ENCODE measurements around the gene CCDC92B. TPM values are rescaled to one million over a fixed set of nuclear protein-coding genes. Genes with fewer than 3 reads are reported as not detected.

The CCDC92B gene
- total and polyA plus RNA-seq, 9 donors = 0.07 to 1.1 (median 0.18) TPM

DNA sequence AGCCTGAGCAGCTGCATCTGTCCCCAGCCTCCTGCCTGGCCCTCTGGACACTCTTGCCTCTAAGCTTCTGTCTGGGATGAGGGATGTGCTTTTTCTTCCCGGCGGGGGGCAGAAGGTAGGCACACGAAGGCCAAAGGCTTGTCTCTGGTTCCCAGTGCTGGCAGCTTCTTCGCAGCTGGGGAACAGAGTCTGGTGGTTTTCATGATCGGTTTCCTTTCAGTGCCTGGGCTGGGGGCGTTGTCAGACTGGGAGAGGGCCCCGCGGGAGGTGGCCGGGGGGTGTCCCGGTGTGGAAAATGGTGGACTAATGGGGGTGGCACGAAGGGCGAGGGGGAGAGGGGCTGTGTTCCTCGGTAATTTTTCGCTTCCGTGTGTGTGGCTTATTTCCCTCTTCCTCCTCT is 47.8 kb upstream of the CCDC92B start:
- H3K9me3 ChIP-seq = no peaks in the 10 kb centered on the region
- TF ChIP-seq EP300 (IDR thresholded peaks at IDR 0.05) (no peak), POLR2A (IDR thresholded peaks at IDR 0.05) (no peak)
- TF ChIP-seq, protein P1, sequence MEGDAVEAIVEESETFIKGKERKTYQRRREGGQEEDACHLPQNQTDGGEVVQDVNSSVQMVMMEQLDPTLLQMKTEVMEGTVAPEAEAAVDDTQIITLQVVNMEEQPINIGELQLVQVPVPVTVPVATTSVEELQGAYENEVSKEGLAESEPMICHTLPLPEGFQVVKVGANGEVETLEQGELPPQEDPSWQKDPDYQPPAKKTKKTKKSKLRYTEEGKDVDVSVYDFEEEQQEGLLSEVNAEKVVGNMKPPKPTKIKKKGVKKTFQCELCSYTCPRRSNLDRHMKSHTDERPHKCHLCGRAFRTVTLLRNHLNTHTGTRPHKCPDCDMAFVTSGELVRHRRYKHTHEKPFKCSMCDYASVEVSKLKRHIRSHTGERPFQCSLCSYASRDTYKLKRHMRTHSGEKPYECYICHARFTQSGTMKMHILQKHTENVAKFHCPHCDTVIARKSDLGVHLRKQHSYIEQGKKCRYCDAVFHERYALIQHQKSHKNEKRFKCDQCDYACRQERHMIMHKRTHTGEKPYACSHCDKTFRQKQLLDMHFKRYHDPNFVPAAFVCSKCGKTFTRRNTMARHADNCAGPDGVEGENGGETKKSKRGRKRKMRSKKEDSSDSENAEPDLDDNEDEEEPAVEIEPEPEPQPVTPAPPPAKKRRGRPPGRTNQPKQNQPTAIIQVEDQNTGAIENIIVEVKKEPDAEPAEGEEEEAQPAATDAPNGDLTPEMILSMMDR (IDR thresholded peaks at IDR 0.05) = no peak
- no peaks in the 10 kb centered on the region for H3K4me1 ChIP-seq (ENCODE audit: insufficient read depth)
- no peak for DNase-seq
- no peaks in the 10 kb centered on the region for H3K27me3 ChIP-seq
- H3K4me3 ChIP-seq = no peak overlapping the region
- 61 to 70% (median 61%) methylated on average over 15 of the region's 15 CpGs for WGBS, 3 donors
- intact Hi-C loops (cut with DNase I) = no loop called here
- no peaks in the 10 kb centered on the region for H3K36me3 ChIP-seq
- H3K27ac ChIP-seq = no peak overlapping the region

DNA sequence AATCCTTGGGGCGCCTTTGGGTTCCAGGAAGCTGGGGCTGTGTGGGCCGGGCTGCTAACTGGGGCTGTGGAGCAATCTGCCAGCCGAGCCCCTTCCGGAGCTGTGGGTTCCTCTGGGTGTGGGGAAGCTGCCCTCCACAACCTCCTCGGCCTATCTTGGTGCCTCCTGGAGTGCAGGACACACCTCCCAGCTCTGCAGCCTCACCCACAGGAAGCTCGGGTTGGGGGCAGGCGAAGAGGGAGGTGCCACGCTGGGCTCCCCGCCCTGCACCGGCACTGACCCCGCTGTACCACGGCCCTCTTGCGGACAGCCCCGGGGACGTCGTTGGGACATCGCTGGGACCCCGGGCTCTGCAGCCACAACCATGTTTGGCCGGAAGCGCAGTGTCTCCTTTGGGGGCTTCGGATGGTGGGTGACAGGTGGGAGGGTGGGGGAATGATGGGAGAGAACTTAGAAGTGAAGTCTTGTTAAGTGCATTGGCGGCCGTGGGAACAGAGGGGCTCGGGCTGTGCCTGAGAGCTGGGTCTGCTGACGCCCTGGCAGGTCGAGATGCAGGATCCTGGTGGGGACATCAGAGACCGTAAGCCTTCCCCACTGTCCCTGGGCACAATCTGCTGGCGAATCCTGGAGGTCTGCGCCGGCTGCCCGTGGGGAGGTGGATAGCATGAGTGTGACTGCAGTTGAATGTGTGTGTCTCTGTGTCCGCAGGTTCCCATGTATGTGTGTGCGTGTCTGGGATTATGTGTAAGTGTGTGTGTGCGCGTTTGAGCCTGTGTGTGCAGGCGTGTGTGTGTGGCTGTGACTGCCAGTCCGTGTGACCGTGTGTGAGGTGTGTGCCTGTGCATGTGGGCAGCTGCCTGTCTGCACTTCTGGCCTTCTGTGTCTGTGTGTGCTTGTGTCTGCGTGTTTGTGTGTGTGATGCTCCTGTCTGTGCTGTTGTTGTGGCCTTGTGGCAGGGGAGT is 47.0 kb upstream of the CCDC92B start, which contains the start of gene RAP1GAP2:
Gene RAP1GAP2 (plus strand): TSS at position 275 of the 962 bp plus-strand sequence. CDS start 90 bp downstream, at position 365.
- Histone ChIP-seq H3K4me3 (no peak within 1 kb of the TSS), H3K36me3 (no peaks in the 10 kb centered on the region), H3K27me3 (no peaks in the 10 kb centered on the region), H3K27ac (no peak within 1 kb of the TSS), H3K9me3 (no peaks in the 10 kb centered on the region), H3K4me1 (ENCODE audit: insufficient read depth) (no peaks in the 10 kb centered on the region)
- WGBS, 3 donors = 70 to 75% (median 71%) methylated on average over 38 to 39 of the region's 39 CpGs
- no peak for DNase-seq
- TF ChIP-seq, protein P1 (IDR thresholded peaks at IDR 0.05) = no peak
- TF ChIP-seq POLR2A (IDR thresholded peaks at IDR 0.05) (no peak), EP300 (IDR thresholded peaks at IDR 0.05) (no peak)
- intact Hi-C loops (cut with DNase I) = no loop called here

DNA sequence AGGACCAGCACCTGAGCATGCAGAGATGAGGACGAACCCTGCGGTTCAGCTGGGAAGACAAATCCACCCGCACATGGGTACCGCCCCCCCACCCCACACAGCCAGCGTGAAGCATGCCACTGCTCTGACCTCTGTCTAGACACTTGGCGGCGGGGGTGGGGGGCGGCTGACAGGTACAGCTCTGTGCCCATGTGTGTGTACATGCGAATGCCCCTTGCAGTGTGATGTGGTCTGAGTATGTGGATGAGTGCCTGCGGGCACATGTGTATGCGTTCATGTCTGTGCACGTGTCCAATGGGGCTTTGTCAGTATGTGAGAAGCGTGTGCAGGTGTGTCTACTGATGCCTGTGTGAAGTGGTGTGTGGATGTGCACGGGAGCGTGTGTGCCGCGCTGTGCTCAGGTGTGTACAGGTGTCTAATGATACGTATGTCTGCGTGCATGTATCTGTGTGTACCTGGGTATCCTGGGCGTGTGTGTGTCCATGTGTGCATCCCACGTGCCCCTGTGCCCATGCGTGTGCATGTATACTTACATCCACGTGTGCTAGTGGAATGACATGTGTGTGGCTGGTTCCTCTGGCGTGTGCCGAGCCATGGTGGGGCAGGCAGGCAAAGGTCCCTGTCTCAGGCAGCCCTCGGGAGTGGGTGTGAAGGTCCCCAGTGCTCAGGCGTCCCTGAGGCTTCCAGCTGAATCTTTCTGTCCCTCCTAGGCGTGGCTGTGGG is 46.1 kb upstream of the CCDC92B start:
- intact Hi-C loops (cut with DNase I) = no loop called here
- 77 to 83% (median 82%) methylated on average over 25 to 28 of the region's 28 CpGs for WGBS, 3 donors
- Histone ChIP-seq H3K9me3 (no peaks in the 10 kb centered on the region), H3K4me1 (ENCODE audit: insufficient read depth) (no peaks in the 10 kb centered on the region), H3K27ac (no peak overlapping the region), H3K27me3 (no peaks in the 10 kb centered on the region), H3K4me3 (no peak overlapping the region), H3K36me3 (no peaks in the 10 kb centered on the region)
- TF ChIP-seq POLR2A (IDR thresholded peaks at IDR 0.05) (no peak), EP300 (IDR thresholded peaks at IDR 0.05) (no peak)
- TF ChIP-seq, protein P1 (IDR thresholded peaks at IDR 0.05) = no peak
- no peak for DNase-seq

DNA sequence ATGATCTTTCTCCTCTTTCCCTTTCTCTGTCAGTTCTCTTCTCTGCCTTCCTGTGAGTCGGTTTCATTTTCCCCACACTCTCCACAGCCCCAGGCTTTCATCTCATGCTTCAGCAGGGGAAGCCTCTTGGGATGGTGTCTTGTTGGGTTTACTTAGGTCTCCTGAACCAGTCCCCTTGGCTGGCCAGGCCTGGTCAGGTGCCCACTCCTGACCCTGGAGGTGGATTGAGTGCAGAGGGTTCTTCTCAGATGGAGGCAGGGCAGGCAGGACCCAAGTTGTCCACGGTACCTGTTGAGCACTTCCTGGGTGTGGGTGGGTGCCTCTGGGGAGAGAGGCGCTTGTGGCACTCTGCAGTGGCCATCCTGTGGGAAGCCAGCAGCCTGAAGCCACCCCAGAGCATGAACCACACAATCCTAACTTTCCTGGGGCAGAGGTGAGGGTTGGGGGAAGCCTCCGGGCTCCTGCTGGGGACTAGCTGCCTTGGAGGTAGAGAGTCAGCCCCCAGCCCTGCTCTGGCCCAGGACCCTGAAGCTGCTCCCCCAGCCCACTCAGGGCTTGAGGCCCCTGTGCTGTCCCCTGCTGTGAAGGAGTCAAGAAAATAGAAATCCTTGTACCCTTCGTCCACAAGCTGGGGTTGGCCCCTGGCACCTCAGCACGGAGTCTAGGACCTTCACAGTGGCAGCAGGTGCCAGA is 44.8 kb upstream of the CCDC92B start:
- intact Hi-C loops (cut with DNase I) = no loop called here
- DNase-seq = no peak
- Histone ChIP-seq H3K4me1 (ENCODE audit: insufficient read depth) (no peaks in the 10 kb centered on the region), H3K4me3 (no peak overlapping the region), H3K27me3 (no peaks in the 10 kb centered on the region), H3K36me3 (no peaks in the 10 kb centered on the region), H3K27ac (no peak overlapping the region), H3K9me3 (no peaks in the 10 kb centered on the region)
- no peak for TF ChIP-seq EP300 (IDR thresholded peaks at IDR 0.05)
- no peak for TF ChIP-seq POLR2A (IDR thresholded peaks at IDR 0.05)
- TF ChIP-seq, protein P1 (IDR thresholded peaks at IDR 0.05) = no peak
- 76 to 82% (median 79%) methylated on average over 6 of the region's 6 CpGs for WGBS, 3 donors

All from ovary (tissue), 9 donors.